Smooth muscle cell (in vitro differentiated cells): Measurements from ENCODE around the gene DDR2. TPM values are rescaled to one million over a fixed set of nuclear protein-coding genes. Genes with fewer than 3 reads are reported as not detected.
"Not testable (repeated sequence)": the region's sequence is repeated elsewhere in the genome, so short reads cannot be mapped to it uniquely, and the experiment has no call there.

Experiments used
- DNase-seq: peaks from one replicate; lab custom pipeline; 2025; ENCODE audit not compliant: unreplicated experiment; lab: John Stamatoyannopoulos, UW
- H2AFZ ChIP-seq: fragments of 200-600 bp; sonication (generic); 2 replicates; pipeline ENCODE4 v1.6.0; 2016; ENCODE audit warnings: antibody characterized with exemption, low read depth, mild to moderate bottlenecking
- H3F3A ChIP-seq: fragments of 200-600 bp; sonication (generic); 2 replicates; pipeline ENCODE4 v1.6.0; 2017; ENCODE audit warnings: antibody characterized with exemption, low read depth
- H3K27ac ChIP-seq: fragments of 200-600 bp; sonication (generic); 2 replicates; pipeline ENCODE4 v1.5.1; 2016; ENCODE audit warnings: low read depth, mild to moderate bottlenecking
- H3K27me3 ChIP-seq: fragments of 200-600 bp; sonication (generic); 2 replicates; pipeline ENCODE4 v1.6.1; 2016; ENCODE audit warnings: low read depth, mild to moderate bottlenecking
- H3K36me3 ChIP-seq: fragments of 200-600 bp; sonication (generic); 2 replicates; pipeline ENCODE4 v1.5.1; 2016; ENCODE audit warnings: low read depth
- H3K4me1 ChIP-seq: fragments of 200-600 bp; sonication (generic); 2 replicates; pipeline ENCODE4 v1.5.1; 2016; ENCODE audit warnings: low read depth
- H3K4me2 ChIP-seq: fragments of 200-600 bp; sonication (generic); 2 replicates; pipeline ENCODE4 v1.6.0; 2016; ENCODE audit warnings: mild to moderate bottlenecking
- H3K4me3 ChIP-seq: fragments of 200-600 bp; sonication (generic); 2 replicates; pipeline ENCODE4 v1.5.1; 2016; ENCODE audit warnings: mild to moderate bottlenecking
- H3K79me2 ChIP-seq: fragments of 200-600 bp; sonication (generic); 2 replicates; pipeline ENCODE4 v1.6.0; 2016; ENCODE audit warnings: low read depth, mild to moderate bottlenecking
- H3K9ac ChIP-seq: fragments of 200-600 bp; sonication (generic); 2 replicates; pipeline ENCODE4 v1.6.0; 2016; ENCODE audit warnings: low read depth
- H3K9me3 ChIP-seq: fragments of 200-600 bp; sonication (generic); replicated peaks from 2 replicates; pipeline ENCODE4 v1.5.1; 2016; ENCODE audit warnings: low read depth
- H4K20me1 ChIP-seq: fragments of 200-600 bp; sonication (generic); 2 replicates; pipeline ENCODE4 v1.6.0; 2016; ENCODE audit warnings: low read depth
- WGBS: methylation state at CpG from one replicate; pipeline ENCODE4 v1.1.7; 2016; ENCODE audit warnings: low lambda C conversion rate; 5-methylcytosine and 5-hydroxymethylcytosine counted together
- polyA plus RNA-seq: library from polyadenylated mRNA; unstranded; fragments of >200 nt; fragmentation: Nextera tagmentation; extraction: Ambion mirVana; gene quantifications from 2 replicates; pipeline ENCODE4 v1.2.1, GENCODE V29; 2016
- total RNA-seq: library from RNA; depleted of rRNA; stranded (reverse); fragments of >200 nt; gene quantifications from 2 replicates; pipeline ENCODE4 v1.2.3, GENCODE V29; 2014
- TF ChIP-seq, protein P1 (sequence below): fragments of 200-600 bp; sonication (generic); IDR thresholded peaks from 2 replicates; pipeline ENCODE4 v1.5.1; 2017; ENCODE audit warnings: borderline replicate concordance, mild to moderate bottlenecking, antibody characterized with exemption; ENCODE audit not compliant: insufficient read depth, poor library complexity, severe bottlenecking

DDR2 gene
- total and polyA plus RNA-seq, 2 experiments from 2014 or later: 13.3 to 24.5 TPM

DNA sequence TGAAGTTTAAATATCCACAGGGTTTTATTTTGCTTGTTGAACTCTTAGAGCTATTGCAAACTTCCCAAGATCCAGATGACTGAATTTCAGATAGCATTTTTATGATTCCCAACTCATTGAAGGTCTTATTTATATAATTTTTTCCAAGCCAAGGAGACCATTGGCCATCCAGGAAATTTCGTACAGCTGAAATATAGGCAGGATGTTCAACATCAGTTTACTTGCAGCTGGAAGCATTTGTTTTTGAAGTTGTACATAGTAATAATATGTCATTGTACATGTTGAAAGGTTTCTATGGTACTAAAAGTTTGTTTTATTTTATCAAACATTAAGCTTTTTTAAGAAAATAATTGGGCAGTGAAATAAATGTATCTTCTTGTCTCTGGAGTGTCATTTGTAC lies 32.8 kb upstream of the DDR2 start:
- H3K9ac ChIP-seq: no peak overlapping the region
- 96% methylated on average over 1 of the region's 1 CpG for WGBS
- peaks cover 25% of the 10 kb centered on the region for H3K36me3 ChIP-seq
- no peak for DNase-seq
- TF ChIP-seq, protein P1, sequence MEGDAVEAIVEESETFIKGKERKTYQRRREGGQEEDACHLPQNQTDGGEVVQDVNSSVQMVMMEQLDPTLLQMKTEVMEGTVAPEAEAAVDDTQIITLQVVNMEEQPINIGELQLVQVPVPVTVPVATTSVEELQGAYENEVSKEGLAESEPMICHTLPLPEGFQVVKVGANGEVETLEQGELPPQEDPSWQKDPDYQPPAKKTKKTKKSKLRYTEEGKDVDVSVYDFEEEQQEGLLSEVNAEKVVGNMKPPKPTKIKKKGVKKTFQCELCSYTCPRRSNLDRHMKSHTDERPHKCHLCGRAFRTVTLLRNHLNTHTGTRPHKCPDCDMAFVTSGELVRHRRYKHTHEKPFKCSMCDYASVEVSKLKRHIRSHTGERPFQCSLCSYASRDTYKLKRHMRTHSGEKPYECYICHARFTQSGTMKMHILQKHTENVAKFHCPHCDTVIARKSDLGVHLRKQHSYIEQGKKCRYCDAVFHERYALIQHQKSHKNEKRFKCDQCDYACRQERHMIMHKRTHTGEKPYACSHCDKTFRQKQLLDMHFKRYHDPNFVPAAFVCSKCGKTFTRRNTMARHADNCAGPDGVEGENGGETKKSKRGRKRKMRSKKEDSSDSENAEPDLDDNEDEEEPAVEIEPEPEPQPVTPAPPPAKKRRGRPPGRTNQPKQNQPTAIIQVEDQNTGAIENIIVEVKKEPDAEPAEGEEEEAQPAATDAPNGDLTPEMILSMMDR: no peak
- H3K4me1 ChIP-seq: no peaks in the 10 kb centered on the region
- no peaks in the 10 kb centered on the region for H3F3A ChIP-seq
- H3K4me3 ChIP-seq: no peak overlapping the region
- no peaks in the 10 kb centered on the region for H3K79me2 ChIP-seq
- no peaks in the 10 kb centered on the region for H3K27me3 ChIP-seq
- H4K20me1 ChIP-seq: peaks cover 25% of the 10 kb centered on the region
- H3K4me2 ChIP-seq: no peak overlapping the region
- no peak overlapping the region for H3K27ac ChIP-seq
- no peak overlapping the region for H2AFZ ChIP-seq
- H3K9me3 ChIP-seq: no peaks in the 10 kb centered on the region

DNA sequence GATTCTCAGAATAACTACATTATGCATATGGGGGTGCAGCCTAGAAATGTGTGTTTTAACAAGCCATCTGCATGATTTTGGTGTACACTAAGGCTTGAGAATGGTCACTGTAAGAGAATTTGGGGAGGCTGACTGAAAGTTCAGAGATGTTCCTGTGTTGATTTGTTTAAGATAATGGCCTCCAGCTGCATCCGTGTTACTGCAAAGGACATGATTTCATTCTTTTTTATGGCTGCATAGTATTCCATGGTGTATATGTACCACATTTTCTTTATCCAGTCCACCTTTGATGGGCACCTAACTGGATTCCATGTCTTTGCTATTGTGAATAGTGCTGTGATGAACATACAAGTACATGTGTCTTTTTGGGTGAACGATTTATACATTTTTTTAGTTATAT lies 29.1 kb upstream of the DDR2 start:
- peaks cover 11% of the 10 kb centered on the region for H3K36me3 ChIP-seq
- H3K79me2 ChIP-seq, H3K4me3 ChIP-seq, H3F3A ChIP-seq, H3K27ac ChIP-seq, H3K9ac ChIP-seq, H3K9me3 ChIP-seq, H2AFZ ChIP-seq, H3K27me3 ChIP-seq, H3K4me2 ChIP-seq, H3K4me1 ChIP-seq, DNase-seq, H4K20me1 ChIP-seq: not testable (repeated sequence)
- WGBS: 93% methylated on average over 2 of the region's 2 CpGs

DNA sequence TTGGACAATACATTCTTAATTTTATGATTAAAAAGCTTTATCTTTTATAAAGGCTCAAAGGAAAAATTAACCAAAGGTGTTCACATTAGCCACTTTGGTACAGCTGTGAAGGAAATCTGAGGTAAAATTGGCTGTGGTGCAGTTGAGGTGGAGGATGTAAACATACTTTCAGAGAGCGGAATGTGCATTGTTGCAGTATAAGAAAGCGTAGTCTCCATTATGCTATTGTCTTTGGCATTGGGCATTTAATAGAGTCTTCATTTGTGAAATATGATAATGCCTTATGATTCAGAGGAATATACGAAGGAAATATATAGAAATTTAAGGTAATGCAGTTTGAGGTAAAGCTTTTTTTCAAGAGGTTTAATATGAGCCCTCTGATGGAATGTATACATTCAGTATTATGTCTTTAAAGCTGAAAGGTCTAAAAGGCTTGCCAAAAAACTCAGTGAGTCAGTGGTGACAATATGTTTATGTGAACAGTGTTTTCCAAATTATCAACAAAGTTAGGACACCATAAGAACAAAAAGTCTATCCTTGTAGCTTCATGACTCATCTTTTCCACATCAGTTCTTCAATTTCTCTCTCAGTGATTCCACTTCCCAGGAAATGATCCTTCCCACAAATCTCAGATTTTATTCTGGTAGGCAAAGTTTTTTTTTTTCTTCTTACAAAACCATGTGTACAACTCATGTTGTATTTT lies 26.9 kb upstream of the DDR2 start:
- Histone ChIP-seq H3K4me3 (no peak overlapping the region), H3K27ac (no peak overlapping the region), H2AFZ (no peak overlapping the region), H3K9ac (no peak overlapping the region), H3K4me2 (peak overlapping the region; percentile 1), H3K9me3 (no peaks in the 10 kb centered on the region), H3F3A (no peaks in the 10 kb centered on the region), H3K4me1 (no peaks in the 10 kb centered on the region), H3K36me3 (no peaks in the 10 kb centered on the region), H3K79me2 (no peaks in the 10 kb centered on the region), H3K27me3 (no peaks in the 10 kb centered on the region), H4K20me1 (peaks cover 3% of the 10 kb centered on the region)
- WGBS: 98% methylated on average over 3 of the region's 3 CpGs
- TF ChIP-seq, protein P1: no peak
- DNase-seq: no peak

DNA sequence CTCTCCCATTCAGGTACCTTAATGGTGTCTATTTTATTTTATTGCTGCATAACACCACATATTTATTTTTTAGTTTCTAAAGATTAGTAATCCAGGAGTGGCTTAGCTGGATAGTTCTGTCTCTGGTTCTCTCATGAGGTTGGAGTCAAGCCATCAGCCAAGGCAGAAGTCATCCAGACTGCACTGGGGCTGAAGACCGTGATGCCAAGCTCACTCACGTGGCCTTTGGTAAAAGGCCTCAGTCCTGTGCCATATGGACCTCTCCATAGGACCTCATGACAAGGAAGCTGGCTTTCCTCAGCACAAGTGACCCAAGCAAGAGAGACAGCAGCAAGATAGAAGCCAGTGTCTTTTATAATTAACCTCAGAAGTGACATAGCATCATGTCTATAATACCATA lies 23.0 kb upstream of the DDR2 start:
- WGBS: 100% methylated on average over 2 of the region's 2 CpGs
- H3F3A ChIP-seq: no peaks in the 10 kb centered on the region
- no peak overlapping the region for H2AFZ ChIP-seq
- H3K4me1 ChIP-seq: no peaks in the 10 kb centered on the region
- peaks cover 3% of the 10 kb centered on the region for H4K20me1 ChIP-seq
- no peak overlapping the region for H3K27ac ChIP-seq
- no peaks in the 10 kb centered on the region for H3K79me2 ChIP-seq
- H3K27me3 ChIP-seq: no peaks in the 10 kb centered on the region
- DNase-seq: no peak
- no peak overlapping the region for H3K4me2 ChIP-seq
- no peaks in the 10 kb centered on the region for H3K36me3 ChIP-seq
- no peak overlapping the region for H3K4me3 ChIP-seq
- H3K9me3 ChIP-seq: no peaks in the 10 kb centered on the region
- no peak overlapping the region for H3K9ac ChIP-seq
- TF ChIP-seq, protein P1: no peak
